ENCODE measurements around the gene GDF10. TPM values are rescaled to one million over a fixed set of nuclear protein-coding genes. Genes with fewer than 3 reads are reported as not detected.

GDF10 gene
- total and polyA plus RNA-seq, 2 donors (not counting 3 experiments of a cell fraction or from before 2014, with no cell fraction given): not detected

- intact Hi-C loops (cut with micrococcal nuclease) (no loop called here), dilution Hi-C loops (cut with MboI; ENCODE audit: extremely low pct_ligation_motif_present, low sequenced_read_pairs) (no loop called here)
- no peak overlapping the region for H3K27ac ChIP-seq (ENCODE audit: insufficient read depth, low read depth, low read length)
- TF ChIP-seq CTCF (IDR thresholded peaks at IDR 0.05; ENCODE audit: extremely low read depth in 1 of 2, insufficient read depth in 1 of 2, low read depth in 1 of 2, low read length in 2 of 2) (no peak), GATA2 (IDR thresholded peaks at IDR 0.05; ENCODE audit: insufficient read depth, insufficient read length, low read depth, low read length) (no peak), POLR2AphosphoS5 (IDR thresholded peaks at IDR 0.05; ENCODE audit: insufficient read depth, low read depth, low read length) (no peak), EZH2 (IDR thresholded peaks at IDR 0.05; ENCODE audit: borderline replicate concordance, low read depth, low read length, severe bottlenecking) (no peak)
- ChIA-PET CTCF (interaction anchor here (0.8 kb wide), 1 partner anchor 260 kb away, joined by 5 read pairs; no protein-coding TSS in a partner anchor), POLR2A (no interaction called here)
- H3K27me3 ChIP-seq (ENCODE audit: control insufficient read depth in 2 of 2, insufficient read depth in 2 of 2, low read length in 2 of 2): peaks cover 0 to 2% of the 10 kb centered on the region in 2 experiments
- no peak overlapping the region for H3K4me3 ChIP-seq (replicated peaks in 1 of 3; ENCODE audit: insufficient read depth in 1 of 3, low read depth in 1 of 3, low read length in 3 of 3)
- H3K9me1 ChIP-seq (replicated peaks; ENCODE audit: control insufficient read depth, extremely low read depth, insufficient read depth, low read length): no peaks in the 10 kb centered on the region
- FAIRE-seq (no peak), DNase-seq (ENCODE audit: low read depth, low spot score) (no peak)
- no peaks in the 10 kb centered on the region for H3K4me1 ChIP-seq (ENCODE audit: control insufficient read depth, extremely low read depth, insufficient read depth, low read length)
- no peaks in the 10 kb centered on the region for H3K79me2 ChIP-seq (ENCODE audit: control insufficient read depth, insufficient read depth, low read length)
- no peaks in the 10 kb centered on the region for H3K9me3 ChIP-seq (replicated peaks; ENCODE audit: control insufficient read depth, insufficient read depth, low read length)
- no peaks in the 10 kb centered on the region for H4K20me1 ChIP-seq (replicated peaks; ENCODE audit: control insufficient read depth, extremely low read depth, insufficient read depth, low read length)
- no peak overlapping the region for H2AFZ ChIP-seq (ENCODE audit: low read depth, low read length)
- H3K36me3 ChIP-seq (ENCODE audit: control insufficient read depth in 2 of 2, extremely low read depth in 1 of 2, insufficient read depth in 2 of 2, low read length in 2 of 2): no peaks in the 10 kb centered on the region
- no peak overlapping the region for H3K9ac ChIP-seq (replicated peaks; ENCODE audit: extremely low read depth, insufficient read depth, low read length)
- no TSS peak for BruUV-seq (replicated peaks)
- H3K4me2 ChIP-seq (ENCODE audit: insufficient read depth, low read length): no peak overlapping the region
Observed at GRCh38 chr10:47307381-47307780, 7.4 kb downstream of the GDF10 start.

DNA sequence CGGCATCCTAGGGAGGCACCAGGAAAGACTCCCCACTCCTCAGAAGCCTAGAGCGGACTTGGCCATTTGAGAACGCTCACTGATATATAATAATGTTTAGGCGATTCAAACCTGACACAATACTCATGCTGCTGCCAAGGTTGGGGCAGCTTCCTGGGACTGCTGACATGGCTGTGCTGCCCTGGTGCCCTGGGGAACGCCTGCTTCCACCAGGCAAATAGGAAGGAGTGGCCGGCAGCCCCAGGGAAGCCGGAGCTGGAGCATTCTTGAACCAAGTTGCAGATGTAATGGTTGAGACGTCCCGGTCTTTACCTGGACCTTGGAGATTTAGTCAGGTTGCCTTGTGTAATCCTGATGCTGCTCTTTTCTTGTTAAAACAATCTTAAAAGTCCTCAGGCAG lies 8.8 kb downstream of the GDF10 start:
- ChIA-PET POLR2A (no interaction called here), CTCF (no interaction called here)
- dilution Hi-C loops (cut with MboI; ENCODE audit: extremely low pct_ligation_motif_present, low sequenced_read_pairs): no loop called here
- intact Hi-C loops (cut with micrococcal nuclease): no loop called here
- FAIRE-seq: no peak
- DNase-seq (ENCODE audit: low read depth, low spot score): no peak
- Histone ChIP-seq H3K9ac (replicated peaks; ENCODE audit: extremely low read depth, insufficient read depth, low read length) (no peak overlapping the region), H4K20me1 (replicated peaks; ENCODE audit: control insufficient read depth, extremely low read depth, insufficient read depth, low read length) (no peaks in the 10 kb centered on the region), H3K27me3 (ENCODE audit: control insufficient read depth in 2 of 2, insufficient read depth in 2 of 2, low read length in 2 of 2) (no peaks in the 10 kb centered on the region), H3K4me3 (replicated peaks in 1 of 3; ENCODE audit: insufficient read depth in 1 of 3, low read depth in 1 of 3, low read length in 3 of 3) (no peak overlapping the region), H3K36me3 (ENCODE audit: control insufficient read depth in 2 of 2, extremely low read depth in 1 of 2, insufficient read depth in 2 of 2, low read length in 2 of 2) (no peaks in the 10 kb centered on the region), H3K9me1 (replicated peaks; ENCODE audit: control insufficient read depth, extremely low read depth, insufficient read depth, low read length) (no peaks in the 10 kb centered on the region), H3K79me2 (ENCODE audit: control insufficient read depth, insufficient read depth, low read length) (no peaks in the 10 kb centered on the region), H3K27ac (ENCODE audit: insufficient read depth, low read depth, low read length) (no peak overlapping the region), H2AFZ (ENCODE audit: low read depth, low read length) (no peak overlapping the region), H3K4me2 (ENCODE audit: insufficient read depth, low read length) (no peak overlapping the region), H3K9me3 (replicated peaks; ENCODE audit: control insufficient read depth, insufficient read depth, low read length) (no peaks in the 10 kb centered on the region), H3K4me1 (ENCODE audit: control insufficient read depth, extremely low read depth, insufficient read depth, low read length) (no peaks in the 10 kb centered on the region)
- BruUV-seq (replicated peaks): no TSS peak
- no peak for TF ChIP-seq MYC (IDR thresholded peaks at IDR 0.05; ENCODE audit: low read depth, low read length)
- no peak for TF ChIP-seq JUN (IDR thresholded peaks at IDR 0.05; ENCODE audit: borderline replicate concordance, insufficient read depth, insufficient read length, low read depth)
- TF ChIP-seq GATA2 (IDR thresholded peaks at IDR 0.05; ENCODE audit: insufficient read depth, insufficient read length, low read depth, low read length): no peak
- TF ChIP-seq POLR2AphosphoS5 (IDR thresholded peaks at IDR 0.05; ENCODE audit: insufficient read depth, low read depth, low read length): no peak
- no peak for TF ChIP-seq CTCF (IDR thresholded peaks at IDR 0.05; ENCODE audit: extremely low read depth in 1 of 2, insufficient read depth in 1 of 2, low read depth in 1 of 2, low read length in 2 of 2)
- TF ChIP-seq POLR2A (IDR thresholded peaks at IDR 0.05; ENCODE audit: low read depth, low read length): no peak
- TF ChIP-seq, protein P1, sequence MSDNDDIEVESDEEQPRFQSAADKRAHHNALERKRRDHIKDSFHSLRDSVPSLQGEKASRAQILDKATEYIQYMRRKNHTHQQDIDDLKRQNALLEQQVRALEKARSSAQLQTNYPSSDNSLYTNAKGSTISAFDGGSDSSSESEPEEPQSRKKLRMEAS (IDR thresholded peaks at IDR 0.05; ENCODE audit: insufficient read depth, insufficient read length): no peak
- no peak for TF ChIP-seq FOS (IDR thresholded peaks at IDR 0.05; ENCODE audit: borderline replicate concordance, insufficient read depth, low read length)
- TF ChIP-seq EZH2 (IDR thresholded peaks at IDR 0.05; ENCODE audit: borderline replicate concordance, low read depth, low read length, severe bottlenecking): no peak
